Activated CD4-positive, alpha-beta T cell treated with anti-CD3 and anti-CD28 coated beads for 36 hours (primary cell): ENCODE results near the gene STRN4. TPM values are rescaled to one million over a fixed set of nuclear protein-coding genes. Genes with fewer than 3 reads are reported as not detected.

Experiments used
- ATAC-seq: fragments of 200-7000 bp; cut with Tn5 transposase; one replicate; pipeline ENCODE4 v1.10.0; 2021; ENCODE audit warnings: mild to moderate bottlenecking, moderate library complexity
- CTCF ChIA-PET: fragments of 350-600 bp; sonication (Branson Sonifier 250); formaldehyde crosslinking; loops from one replicate; lab custom pipeline; 2021; ENCODE audit warnings: antibody characterized with exemption; lab: Charles Lee
- POLR2A ChIA-PET: fragments of 350-600 bp; sonication (Branson Sonifier 250); formaldehyde crosslinking; loops from one replicate; lab custom pipeline; 2021; ENCODE audit warnings: antibody characterized with exemption, inconsistent platforms; lab: Charles Lee
- DNase-seq: peaks from one replicate; pipeline ENCODE4 v3.0.0-alpha.2; 2020
- H3K27ac Mint-ChIP-seq: one replicate; pipeline ENCODE4 v1.8.0; 2021; ENCODE audit warnings: mixed read lengths
- H3K27me3 Mint-ChIP-seq: one replicate; pipeline ENCODE4 v1.8.0; 2021; ENCODE audit warnings: mixed read lengths
- H3K36me3 Mint-ChIP-seq: one replicate; pipeline ENCODE4 v1.8.0; 2021; ENCODE audit warnings: low read depth, mixed read lengths
- H3K4me1 Mint-ChIP-seq: one replicate; pipeline ENCODE4 v1.8.0; 2021; ENCODE audit warnings: mixed read lengths
- H3K4me3 Mint-ChIP-seq: one replicate; pipeline ENCODE4 v1.8.0; 2021; ENCODE audit warnings: mild to moderate bottlenecking, moderate library complexity, mixed read lengths
- H3K9me3 Mint-ChIP-seq: one replicate; pipeline ENCODE4 v1.8.0; 2021; ENCODE audit warnings: low read depth, mixed read lengths
- intact Hi-C, 2 experiments: fragments of 100-400 bp; cut with DNase I in 1 of 2; cut with micrococcal nuclease in 1 of 2; formaldehyde crosslinking; loops; one replicate each; pipeline versions ENCODE4 v1.14.2 to v1.15.1; 2022 to 2024; cut with DNase I, micrococcal nuclease
- total RNA-seq, 2 experiments: library from RNA; stranded (reverse); gene quantifications; one replicate each; pipeline ENCODE4 v1.2.3, GENCODE V29; 2021

The STRN4 gene
- total RNA-seq = 10 to 100 TPM; 56.4 to 56.8 TPM

- Mint-ChIP-seq H3K4me1 (peaks cover 49% of the 10 kb centered on the region), H3K27me3 (no peaks in the 10 kb centered on the region), H3K9me3 (no peaks in the 10 kb centered on the region), H3K27ac (peak within 1 kb of the TSS; percentile 89), H3K36me3 (peaks cover 10% of the 10 kb centered on the region), H3K4me3 (peak within 1 kb of the TSS; percentile 89)
- ChIA-PET POLR2A (no interaction called here), CTCF (interaction anchor here (0.6 to 0.8 kb wide), 3 partner anchors 59 to 672 kb away, joined by 3 to 5 read pairs (median 3); no protein-coding TSS in a partner anchor)
- intact Hi-C loops = loop anchor here (1.0 to 10.0 kb wide), 8 partner anchors 29 to 301 kb away; partner anchors contain the start of genes ARHGAP35 (in 1 of the 2), CALM3 (in 1 of the 2), PRKD2 (in 1 of the 2) and SLC1A5 (in 1 of the 2)
- DNase-seq = peak; percentile 73
- ATAC-seq = peak; percentile 68
Measured at GRCh38 chr19:46746281-46747057, at the start of gene STRN4. TSS of gene STRN4 (minus strand) at chr19:46746450. CDS start at chr19:46746430, 20 bp downstream.

- DNase-seq = peak; percentile 34
- peak; percentile 5 for ATAC-seq
- H3K4me3 Mint-ChIP-seq = no peak overlapping the region
Measured at GRCh38 chr19:46791944-46792343, 45.7 kb upstream of the STRN4 start.

GRCh38 chr19:46789371-46789770 is 43.1 kb upstream of the STRN4 start:
- intact Hi-C loops = loop anchor here (2.0 to 5.0 kb wide), 7 partner anchors 31 to 818 kb away; partner anchors contain the start of genes BICRA (in 1 of the 2), DHX34 (in 1 of the 2), FKRP (in 1 of the 2) and STRN4 (in 1 of the 2)
- ATAC-seq (no peak), DNase-seq (no peak)
- H3K4me3 Mint-ChIP-seq = no peak overlapping the region
- no peaks in the 10 kb centered on the region for H3K27me3 Mint-ChIP-seq
- H3K4me1 Mint-ChIP-seq = peaks cover 29% of the 10 kb centered on the region
- peak overlapping the region; percentile 13 for H3K27ac Mint-ChIP-seq
- ChIA-PET POLR2A (interaction anchor here (1.2 kb wide), 1 partner anchor 36 kb away, joined by 3 read pairs; no protein-coding TSS in a partner anchor), CTCF (interaction anchor here (0.8 to 2.0 kb wide), 5 partner anchors 22 to 61 kb away, joined by 3 to 6 read pairs (median 4); partner anchors contain the start of gene AP2S1)
- peaks cover 30% of the 10 kb centered on the region for H3K36me3 Mint-ChIP-seq
- peaks cover 1% of the 10 kb centered on the region for H3K9me3 Mint-ChIP-seq

More at GRCh38 chr19:46791944-46792343, 45.7 kb upstream of the STRN4 start:
- peaks cover 1% of the 10 kb centered on the region for H3K9me3 Mint-ChIP-seq
- peak overlapping the region; percentile 66 for H3K27ac Mint-ChIP-seq
- ChIA-PET CTCF (interaction anchor here (0.6 kb wide), 1 partner anchor 39 kb away, joined by 3 read pairs; no protein-coding TSS in a partner anchor), POLR2A (no interaction called here)
- peaks cover 24% of the 10 kb centered on the region for H3K4me1 Mint-ChIP-seq
- intact Hi-C loops = no loop called here
- peaks cover 5% of the 10 kb centered on the region for H3K36me3 Mint-ChIP-seq
- no peaks in the 10 kb centered on the region for H3K27me3 Mint-ChIP-seq

GRCh38 chr19:46788968-46789338 is 42.7 kb upstream of the STRN4 start:
- ChIA-PET CTCF (interaction anchor here (1.2 to 2.0 kb wide), 4 partner anchors 31 to 62 kb away, joined by 4 to 6 read pairs (median 4); partner anchors contain the start of gene AP2S1), POLR2A (interaction anchor here (0.6 to 1.5 kb wide), 10 partner anchors 23 to 1029 kb away, joined by 3 to 10 read pairs (median 3); partner anchors contain the start of gene CALM3)
- Mint-ChIP-seq H3K27me3 (no peaks in the 10 kb centered on the region), H3K4me3 (peak overlapping the region; percentile 94), H3K4me1 (peaks cover 33% of the 10 kb centered on the region), H3K36me3 (peaks cover 35% of the 10 kb centered on the region), H3K27ac (peak overlapping the region; percentile 70), H3K9me3 (peaks cover 1% of the 10 kb centered on the region)
- DNase-seq = no peak
- no peak for ATAC-seq
- intact Hi-C loops = loop anchor here (1.0 to 5.0 kb wide), 17 partner anchors 32 to 818 kb away; partner anchors contain the start of genes ARHGAP35 (in 2 of the 2), ZC3H4 (in 2 of the 2), AP2S1 (in 1 of the 2) and BICRA (in 1 of the 2)

- DNase-seq (peak; percentile 99), ATAC-seq (peak; percentile 81)
- Mint-ChIP-seq H3K36me3 (peaks cover 40% of the 10 kb centered on the region), H3K4me3 (peak within 1 kb of the TSS; percentile 94), H3K27ac (peak within 1 kb of the TSS; percentile 94), H3K27me3 (no peaks in the 10 kb centered on the region), H3K4me1 (peaks cover 38% of the 10 kb centered on the region), H3K9me3 (peaks cover 1% of the 10 kb centered on the region)
- POLR2A ChIA-PET = interaction anchor here (0.6 to 1.5 kb wide), 12 partner anchors 23 to 1364 kb away, joined by 3 to 10 read pairs (median 3); partner anchors contain the start of gene CALM3
- CTCF ChIA-PET = interaction anchor here (1.1 to 2.0 kb wide), 6 partner anchors 12 to 62 kb away, joined by 3 to 6 read pairs (median 4); partner anchors contain the start of gene AP2S1
- intact Hi-C loops = loop anchor here (1.0 to 5.0 kb wide), 17 partner anchors 32 to 819 kb away; partner anchors contain the start of genes ARHGAP35 (in 2 of the 2), ZC3H4 (in 2 of the 2), AP2S1 (in 1 of the 2) and BICRA (in 1 of the 2)
Measured at GRCh38 chr19:46788262-46788967, 42.2 kb upstream of the STRN4 start, which contains the start of gene SLC1A5. TSS of gene SLC1A5 (minus strand) at chr19:46788594. CDS start at chr19:46787965, 629 bp downstream.

- CTCF ChIA-PET = interaction anchor here (0.7 to 2.0 kb wide), 7 partner anchors 8 to 231 kb away, joined by 3 to 6 read pairs (median 4); no protein-coding TSS in a partner anchor
- POLR2A ChIA-PET = interaction anchor here (0.5 to 1.5 kb wide), 9 partner anchors 10 to 1363 kb away, joined by 3 to 10 read pairs (median 3); partner anchors contain the start of gene CALM3
- DNase-seq (peak; percentile 66), ATAC-seq (no peak)
- peaks cover 48% of the 10 kb centered on the region for H3K36me3 Mint-ChIP-seq
- H3K27ac Mint-ChIP-seq = peak overlapping the region; percentile 94
- peaks cover 1% of the 10 kb centered on the region for H3K9me3 Mint-ChIP-seq
- intact Hi-C loops = loop anchor here (1.0 to 5.0 kb wide), 19 partner anchors 33 to 820 kb away; partner anchors contain the start of genes ARHGAP35 (in 2 of the 2), ZC3H4 (in 2 of the 2), AP2S1 (in 1 of the 2) and BICRA (in 1 of the 2)
- H3K4me3 Mint-ChIP-seq = peak overlapping the region; percentile 94
- H3K4me1 Mint-ChIP-seq = peaks cover 44% of the 10 kb centered on the region
- no peaks in the 10 kb centered on the region for H3K27me3 Mint-ChIP-seq
Measured at GRCh38 chr19:46787331-46788261, 41.3 kb upstream of the STRN4 start.

GRCh38 chr19:46787040-46787330 is 40.7 kb upstream of the STRN4 start:
- no peak for DNase-seq
- Mint-ChIP-seq H3K27me3 (no peaks in the 10 kb centered on the region), H3K36me3 (peaks cover 54% of the 10 kb centered on the region), H3K9me3 (peaks cover 1% of the 10 kb centered on the region), H3K27ac (peak overlapping the region; percentile 94), H3K4me1 (peaks cover 44% of the 10 kb centered on the region), H3K4me3 (peak overlapping the region; percentile 94)
- ChIA-PET CTCF (interaction anchor here (0.7 to 0.9 kb wide), 2 partner anchors 8 to 232 kb away, joined by 3 to 4 read pairs; no protein-coding TSS in a partner anchor), POLR2A (interaction anchor here (0.6 kb wide), 1 partner anchor 15 kb away, joined by 3 read pairs; no protein-coding TSS in a partner anchor)
- intact Hi-C loops = loop anchor here (2.0 to 5.0 kb wide), 7 partner anchors 72 to 820 kb away; partner anchors contain the start of genes BICRA (in 1 of the 2), DHX34 (in 1 of the 2) and ZC3H4 (in 1 of the 2)
- ATAC-seq = no peak

- ATAC-seq (peak; percentile 55), DNase-seq (peak; percentile 93)
- intact Hi-C loops = loop anchor here (1.0 to 5.0 kb wide), 8 partner anchors 72 to 821 kb away; partner anchors contain the start of genes BICRA (in 1 of the 2), DHX34 (in 1 of the 2) and ZC3H4 (in 1 of the 2)
- Mint-ChIP-seq H3K27ac (peak overlapping the region; percentile 94), H3K4me3 (peak overlapping the region; percentile 94), H3K4me1 (peaks cover 38% of the 10 kb centered on the region), H3K36me3 (peaks cover 60% of the 10 kb centered on the region), H3K9me3 (peaks cover 1% of the 10 kb centered on the region), H3K27me3 (no peaks in the 10 kb centered on the region)
- CTCF ChIA-PET = interaction anchor here (1.1 kb wide), 1 partner anchor 54 kb away, joined by 7 read pairs; no protein-coding TSS in a partner anchor
- POLR2A ChIA-PET = interaction anchor here (0.6 kb wide), 1 partner anchor 14 kb away, joined by 3 read pairs; no protein-coding TSS in a partner anchor
Measured at GRCh38 chr19:46786236-46787039, 40.2 kb upstream of the STRN4 start.

GRCh38 chr19:46785980-46786235 is 39.7 kb upstream of the STRN4 start:
- peaks cover 35% of the 10 kb centered on the region for H3K4me1 Mint-ChIP-seq
- H3K36me3 Mint-ChIP-seq = peaks cover 61% of the 10 kb centered on the region
- intact Hi-C loops = loop anchor here (1.0 to 5.0 kb wide), 8 partner anchors 71 to 821 kb away; partner anchors contain the start of genes BICRA (in 1 of the 2), DHX34 (in 1 of the 2) and ZC3H4 (in 1 of the 2)
- DNase-seq = no peak
- ATAC-seq = no peak
- H3K27me3 Mint-ChIP-seq = no peaks in the 10 kb centered on the region
- ChIA-PET POLR2A (interaction anchor here (1.5 kb wide), 1 partner anchor 10 kb away, joined by 7 read pairs; no protein-coding TSS in a partner anchor), CTCF (interaction anchor here (0.7 to 2.2 kb wide), 5 partner anchors 19 to 71 kb away, joined by 3 to 17 read pairs (median 5); no protein-coding TSS in a partner anchor)
- peaks cover 1% of the 10 kb centered on the region for H3K9me3 Mint-ChIP-seq
- peak overlapping the region; percentile 94 for H3K27ac Mint-ChIP-seq
- peak overlapping the region; percentile 94 for H3K4me3 Mint-ChIP-seq
